GM10248 (cell line): Measurements from ENCODE around the gene GMDS.

Source experiments
- CTCF ChIA-PET: fragments of 300-600 bp; sonication (Branson Sonifier 250); formaldehyde crosslinking; extraction: SDS; loops from one replicate; lab custom pipeline; 2021; ENCODE audit warnings: antibody characterized with exemption; lab: Yijun Ruan, JAX
- POLR2A ChIA-PET: fragments of 350-650 bp; sonication (Branson Sonifier 250); formaldehyde crosslinking; extraction: SDS; loops from one replicate; lab custom pipeline; 2020; ENCODE audit warnings: antibody characterized with exemption; lab: Yijun Ruan, JAX
- DNase-seq: peaks from one replicate; pipeline ENCODE4 v3.0.0; 2012; ENCODE audit errors: extremely low spot score
- TF ChIP-seq, protein P1 (sequence below): IDR thresholded peaks from 2 replicates; pipeline ENCODE4 v1.5.1; 2012; ENCODE audit warnings: mild to moderate bottlenecking, low read depth; ENCODE audit errors: extremely low read depth, missing control alignments, control extremely low read depth

The GMDS gene

GRCh38 chr6:1821513-1822183 lies 423.8 kb downstream of the GMDS start:
- ChIA-PET CTCF (interaction anchor here (1.3 to 1.7 kb wide), 2 partner anchors 26 to 41 kb away, joined by 3 to 5 read pairs; no protein-coding TSS in a partner anchor), POLR2A (no interaction called here)
- TF ChIP-seq, protein P1, sequence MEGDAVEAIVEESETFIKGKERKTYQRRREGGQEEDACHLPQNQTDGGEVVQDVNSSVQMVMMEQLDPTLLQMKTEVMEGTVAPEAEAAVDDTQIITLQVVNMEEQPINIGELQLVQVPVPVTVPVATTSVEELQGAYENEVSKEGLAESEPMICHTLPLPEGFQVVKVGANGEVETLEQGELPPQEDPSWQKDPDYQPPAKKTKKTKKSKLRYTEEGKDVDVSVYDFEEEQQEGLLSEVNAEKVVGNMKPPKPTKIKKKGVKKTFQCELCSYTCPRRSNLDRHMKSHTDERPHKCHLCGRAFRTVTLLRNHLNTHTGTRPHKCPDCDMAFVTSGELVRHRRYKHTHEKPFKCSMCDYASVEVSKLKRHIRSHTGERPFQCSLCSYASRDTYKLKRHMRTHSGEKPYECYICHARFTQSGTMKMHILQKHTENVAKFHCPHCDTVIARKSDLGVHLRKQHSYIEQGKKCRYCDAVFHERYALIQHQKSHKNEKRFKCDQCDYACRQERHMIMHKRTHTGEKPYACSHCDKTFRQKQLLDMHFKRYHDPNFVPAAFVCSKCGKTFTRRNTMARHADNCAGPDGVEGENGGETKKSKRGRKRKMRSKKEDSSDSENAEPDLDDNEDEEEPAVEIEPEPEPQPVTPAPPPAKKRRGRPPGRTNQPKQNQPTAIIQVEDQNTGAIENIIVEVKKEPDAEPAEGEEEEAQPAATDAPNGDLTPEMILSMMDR = no peak
- DNase-seq = no peak

- TF ChIP-seq, protein P1 = no peak
- no peak for DNase-seq
- ChIA-PET POLR2A (no interaction called here), CTCF (interaction anchor here (1.3 to 1.7 kb wide), 2 partner anchors 25 to 41 kb away, joined by 3 to 5 read pairs; no protein-coding TSS in a partner anchor)
Measured at GRCh38 chr6:1821164-1821512, 424.3 kb downstream of the GMDS start.

- TF ChIP-seq, protein P1 = no peak
- CTCF ChIA-PET = interaction anchor here (1.3 to 1.7 kb wide), 2 partner anchors 25 to 42 kb away, joined by 3 to 5 read pairs; no protein-coding TSS in a partner anchor
- DNase-seq = no peak
- POLR2A ChIA-PET = no interaction called here
Measured at GRCh38 chr6:1820714-1821113, 424.7 kb downstream of the GMDS start.

DNA sequence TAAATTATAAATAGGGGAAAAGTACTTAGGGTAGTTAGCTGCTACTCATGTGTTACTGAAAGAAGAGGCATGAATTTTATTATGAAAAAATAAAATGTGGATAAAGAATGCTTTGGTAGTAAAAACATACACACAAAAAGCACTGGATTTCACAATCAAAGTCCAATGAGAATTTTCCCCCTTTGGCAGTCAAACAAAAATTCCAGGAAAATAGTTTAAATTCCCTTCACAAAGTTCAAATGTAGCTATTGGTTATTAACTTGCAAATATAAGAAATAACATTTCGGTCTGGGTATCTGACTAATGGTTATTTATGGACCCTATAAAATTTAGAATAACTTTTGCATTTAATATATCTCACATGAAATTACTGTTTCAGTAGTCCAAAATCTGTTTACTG lies 425.2 kb downstream of the GMDS start:
- ChIA-PET CTCF (interaction anchor here (1.3 kb wide), 1 partner anchor 42 kb away, joined by 3 read pairs; no protein-coding TSS in a partner anchor), POLR2A (no interaction called here)
- DNase-seq = no peak

GRCh38 chr6:1819007-1819406 lies 426.4 kb downstream of the GMDS start:
- TF ChIP-seq, protein P1 = no peak
- DNase-seq = no peak
- CTCF ChIA-PET = no interaction called here
- POLR2A ChIA-PET = no interaction called here

More for the DNA sequence above, 425.2 kb downstream of the GMDS start:
- TF ChIP-seq, protein P1 = no peak

DNA sequence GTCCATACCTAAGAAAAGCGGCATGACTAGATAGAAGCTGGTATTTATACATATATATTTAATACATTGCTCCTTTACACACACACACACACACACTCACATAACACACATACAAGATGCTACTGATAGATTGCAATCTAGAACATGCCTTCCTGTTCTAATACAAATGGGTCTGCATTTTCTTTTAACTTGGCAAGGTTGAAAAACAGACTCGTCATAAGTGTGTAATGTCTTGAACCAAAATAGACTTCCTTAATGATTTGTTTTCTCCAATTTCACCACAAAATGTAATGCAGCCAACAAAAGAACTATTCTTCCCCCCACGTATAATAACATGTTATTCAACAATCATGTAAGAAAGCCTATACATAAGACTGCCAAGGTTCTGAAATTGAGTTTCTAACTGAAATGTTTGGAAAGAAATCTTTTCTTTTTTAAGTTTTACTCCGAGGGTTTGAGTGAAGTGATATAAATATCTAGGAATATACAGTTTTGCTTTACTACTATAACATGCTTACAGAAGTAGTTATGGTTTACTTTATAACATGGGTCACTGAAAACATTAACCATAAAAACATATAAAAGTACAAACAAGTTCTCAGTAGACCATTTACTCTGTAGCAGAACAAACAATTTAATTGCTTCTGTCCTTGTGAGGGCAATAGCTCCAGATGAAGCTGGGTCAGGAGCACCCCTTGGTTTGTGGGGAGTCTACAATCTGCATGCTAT lies 428.2 kb downstream of the GMDS start:
- ChIA-PET POLR2A (no interaction called here), CTCF (no interaction called here)
- no peak for DNase-seq
- TF ChIP-seq, protein P1 = no peak
